ENCODE measurements around the gene CPVL.

Gene CPVL

DNA sequence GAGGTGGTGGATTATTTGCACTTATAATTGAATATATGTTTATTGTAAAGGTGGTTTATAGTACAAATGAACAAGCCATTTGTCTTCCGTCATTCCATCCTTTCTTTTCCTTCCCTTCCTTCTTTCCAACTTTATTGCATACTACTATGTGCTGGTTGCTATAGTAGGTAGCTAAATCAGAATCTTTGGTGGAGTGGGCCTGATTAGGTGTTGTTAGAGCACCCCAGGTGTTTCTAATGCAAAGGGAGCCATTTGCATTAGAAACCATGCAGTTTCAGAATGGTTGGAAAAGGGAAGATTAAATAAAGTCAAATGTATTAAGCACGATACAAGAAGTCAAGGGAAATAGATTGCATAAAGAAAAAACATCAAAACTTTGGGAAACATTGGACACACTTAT, 99.4 kb downstream of the CPVL start:
- no peak overlapping the region for H3K4me3 ChIP-seq (ENCODE audit: low read depth, low read length)
- DNase-seq (ENCODE audit: low read depth) = no peak
- TF ChIP-seq, protein P1, sequence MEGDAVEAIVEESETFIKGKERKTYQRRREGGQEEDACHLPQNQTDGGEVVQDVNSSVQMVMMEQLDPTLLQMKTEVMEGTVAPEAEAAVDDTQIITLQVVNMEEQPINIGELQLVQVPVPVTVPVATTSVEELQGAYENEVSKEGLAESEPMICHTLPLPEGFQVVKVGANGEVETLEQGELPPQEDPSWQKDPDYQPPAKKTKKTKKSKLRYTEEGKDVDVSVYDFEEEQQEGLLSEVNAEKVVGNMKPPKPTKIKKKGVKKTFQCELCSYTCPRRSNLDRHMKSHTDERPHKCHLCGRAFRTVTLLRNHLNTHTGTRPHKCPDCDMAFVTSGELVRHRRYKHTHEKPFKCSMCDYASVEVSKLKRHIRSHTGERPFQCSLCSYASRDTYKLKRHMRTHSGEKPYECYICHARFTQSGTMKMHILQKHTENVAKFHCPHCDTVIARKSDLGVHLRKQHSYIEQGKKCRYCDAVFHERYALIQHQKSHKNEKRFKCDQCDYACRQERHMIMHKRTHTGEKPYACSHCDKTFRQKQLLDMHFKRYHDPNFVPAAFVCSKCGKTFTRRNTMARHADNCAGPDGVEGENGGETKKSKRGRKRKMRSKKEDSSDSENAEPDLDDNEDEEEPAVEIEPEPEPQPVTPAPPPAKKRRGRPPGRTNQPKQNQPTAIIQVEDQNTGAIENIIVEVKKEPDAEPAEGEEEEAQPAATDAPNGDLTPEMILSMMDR (conservative IDR thresholded peaks at IDR 0.05; ENCODE audit: low read depth, low read length) = no peak

DNA sequence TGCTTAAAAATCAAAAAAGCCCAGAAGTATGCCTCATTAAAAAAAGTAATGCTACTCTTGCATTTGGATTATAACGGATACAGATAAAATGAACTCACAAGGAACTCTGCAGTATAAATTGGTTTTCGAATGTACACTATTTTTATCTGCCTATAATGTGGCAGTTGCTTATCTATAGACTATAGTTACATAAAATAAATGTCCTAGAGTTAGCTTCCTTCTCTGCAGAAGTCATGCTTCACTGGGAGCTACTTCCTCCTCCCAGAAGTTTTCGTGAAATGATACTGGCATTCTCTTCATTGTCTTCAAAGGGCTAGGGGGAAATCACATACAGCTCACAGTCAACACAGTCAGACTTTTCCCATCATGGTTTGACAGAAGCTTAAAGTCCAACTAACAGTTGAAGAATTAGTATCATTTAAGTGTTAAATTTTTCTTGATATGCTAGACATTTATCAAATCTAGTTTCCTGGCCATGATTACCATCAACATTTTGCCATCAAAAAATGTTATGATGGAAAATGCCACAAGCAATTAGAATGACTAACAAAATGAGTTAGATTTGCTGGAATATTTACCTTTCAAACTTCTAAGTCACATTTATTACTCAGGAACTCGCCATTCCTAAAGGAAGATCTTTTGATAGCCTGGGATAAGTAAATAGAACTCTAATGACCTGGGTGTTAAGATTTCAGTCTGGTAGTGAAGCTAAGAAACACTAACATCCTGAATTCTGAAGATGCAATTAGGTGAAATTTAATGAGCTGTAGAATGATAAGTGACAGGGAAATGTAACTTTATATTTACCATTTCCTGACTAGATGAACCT, 100.9 kb downstream of the CPVL start:
- TF ChIP-seq, protein P1 (conservative IDR thresholded peaks at IDR 0.05; ENCODE audit: low read depth, low read length) = no peak
- no peak for DNase-seq (ENCODE audit: low read depth)
- H3K4me3 ChIP-seq (ENCODE audit: low read depth, low read length) = no peak overlapping the region

DNA sequence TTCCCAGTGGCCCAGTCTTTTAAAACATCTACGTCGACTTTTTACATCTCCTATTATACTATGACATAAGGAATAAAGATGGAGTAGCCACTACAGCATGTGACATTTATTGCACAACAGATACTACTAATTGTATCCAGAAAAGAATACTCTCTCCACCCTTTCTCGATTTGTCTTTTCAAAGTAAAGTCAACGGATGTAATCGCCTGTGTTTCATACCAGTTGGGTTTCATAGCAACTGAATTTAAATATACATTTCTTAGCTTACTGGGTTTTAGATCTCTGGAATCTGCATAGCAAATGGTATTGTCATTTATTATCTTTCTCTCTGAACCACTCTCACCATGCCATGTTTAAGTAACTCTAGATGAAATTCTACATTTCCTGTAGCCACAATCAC, 101.8 kb downstream of the CPVL start:
- TF ChIP-seq, protein P1 (conservative IDR thresholded peaks at IDR 0.05; ENCODE audit: low read depth, low read length) = no peak
- H3K4me3 ChIP-seq (ENCODE audit: low read depth, low read length) = no peak overlapping the region
- no peak for DNase-seq (ENCODE audit: low read depth)

DNA sequence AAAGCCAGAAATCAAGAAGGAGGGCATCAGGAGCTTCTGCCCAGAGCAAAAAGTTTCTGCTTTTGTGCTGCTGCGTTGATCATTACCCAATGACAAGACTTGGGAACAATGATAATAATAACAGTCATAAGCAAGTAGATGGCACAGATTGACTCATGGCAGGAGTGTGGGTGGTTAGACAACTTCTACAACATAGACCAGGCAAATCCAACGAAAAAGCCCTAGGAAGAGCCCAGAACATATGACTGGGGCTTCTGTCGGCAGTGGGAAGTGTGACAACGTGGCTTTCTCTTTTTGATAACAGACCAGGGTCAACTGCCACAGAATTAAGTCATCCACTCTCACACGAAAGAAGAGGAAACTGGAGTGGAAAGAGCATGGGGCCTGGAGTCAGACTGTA, 102.8 kb downstream of the CPVL start:
- no peak for DNase-seq (ENCODE audit: low read depth)
- no peak overlapping the region for H3K4me3 ChIP-seq (ENCODE audit: low read depth, low read length)
- TF ChIP-seq, protein P1 (conservative IDR thresholded peaks at IDR 0.05; ENCODE audit: low read depth, low read length) = no peak

DNA sequence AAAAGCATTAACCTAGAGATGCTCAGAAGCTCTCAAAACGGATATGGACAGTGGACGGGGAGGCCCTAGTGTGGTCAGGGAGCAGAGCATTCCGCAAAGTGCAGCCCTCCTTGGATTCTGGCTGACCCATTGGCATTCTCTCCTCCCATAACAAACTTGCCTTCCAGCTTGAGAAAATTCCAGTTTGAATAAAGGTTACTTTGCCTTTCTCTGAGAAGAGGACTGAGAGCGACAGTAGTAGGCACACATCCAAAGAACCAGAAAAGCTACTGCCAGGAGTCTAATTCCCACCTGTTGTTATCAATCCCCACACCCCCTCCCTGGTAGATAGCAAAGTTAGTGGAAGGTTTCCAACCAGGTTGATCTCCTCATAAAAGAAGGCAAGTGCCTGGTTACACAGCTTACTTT, 103.5 kb downstream of the CPVL start:
- DNase-seq (ENCODE audit: low read depth) = no peak
- H3K4me3 ChIP-seq (ENCODE audit: low read depth, low read length) = no peak overlapping the region
- TF ChIP-seq, protein P1 (conservative IDR thresholded peaks at IDR 0.05; ENCODE audit: low read depth, low read length) = no peak

DNA sequence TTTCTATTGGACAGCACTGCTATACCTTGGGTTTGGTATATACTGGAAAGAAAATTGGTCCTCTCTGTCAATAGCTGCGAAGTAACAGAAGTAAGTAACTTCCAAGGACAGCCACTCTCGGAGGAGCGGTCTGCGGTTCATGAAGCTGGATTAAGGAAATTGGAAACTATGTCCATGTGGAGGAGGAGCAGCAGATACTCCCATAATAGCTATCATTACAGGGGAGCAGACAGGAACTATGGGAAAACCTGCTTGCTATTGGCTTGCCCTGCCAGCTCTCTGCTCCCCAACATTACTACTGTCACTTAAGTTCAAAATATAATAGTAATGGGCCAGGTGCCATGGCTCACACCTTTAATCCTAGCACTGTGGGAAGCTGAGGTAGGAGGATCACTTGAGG, 104.3 kb downstream of the CPVL start:
- no peak for DNase-seq (ENCODE audit: low read depth)
- TF ChIP-seq, protein P1 (conservative IDR thresholded peaks at IDR 0.05; ENCODE audit: low read depth, low read length) = no peak
- no peak overlapping the region for H3K4me3 ChIP-seq (ENCODE audit: low read depth, low read length)

DNA sequence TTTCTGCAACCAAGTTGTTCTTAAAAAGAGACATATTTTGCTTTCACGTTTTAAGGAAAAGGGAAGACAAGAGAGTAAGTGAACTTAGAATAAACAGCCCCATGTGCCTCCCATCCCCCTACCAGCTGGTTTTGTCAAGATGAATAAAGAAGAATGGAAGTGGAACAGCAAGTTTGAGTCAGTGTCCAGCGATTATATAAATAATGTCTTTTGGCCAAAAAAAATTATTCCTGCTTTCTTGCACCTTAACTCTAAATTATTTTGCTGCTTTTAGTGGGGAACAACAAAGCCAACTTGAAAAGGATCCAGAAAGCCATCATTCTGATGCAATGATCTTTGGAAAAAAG, 105.8 kb downstream of the CPVL start:
- TF ChIP-seq, protein P1 (conservative IDR thresholded peaks at IDR 0.05; ENCODE audit: low read depth, low read length) = no peak
- no peak for DNase-seq (ENCODE audit: low read depth)

More for the DNA sequence above, 105.8 kb downstream of the CPVL start:
- H3K4me3 ChIP-seq (ENCODE audit: low read depth, low read length) = no peak overlapping the region
